ENCODE data around the gene COA1.

The COA1 gene

DNA sequence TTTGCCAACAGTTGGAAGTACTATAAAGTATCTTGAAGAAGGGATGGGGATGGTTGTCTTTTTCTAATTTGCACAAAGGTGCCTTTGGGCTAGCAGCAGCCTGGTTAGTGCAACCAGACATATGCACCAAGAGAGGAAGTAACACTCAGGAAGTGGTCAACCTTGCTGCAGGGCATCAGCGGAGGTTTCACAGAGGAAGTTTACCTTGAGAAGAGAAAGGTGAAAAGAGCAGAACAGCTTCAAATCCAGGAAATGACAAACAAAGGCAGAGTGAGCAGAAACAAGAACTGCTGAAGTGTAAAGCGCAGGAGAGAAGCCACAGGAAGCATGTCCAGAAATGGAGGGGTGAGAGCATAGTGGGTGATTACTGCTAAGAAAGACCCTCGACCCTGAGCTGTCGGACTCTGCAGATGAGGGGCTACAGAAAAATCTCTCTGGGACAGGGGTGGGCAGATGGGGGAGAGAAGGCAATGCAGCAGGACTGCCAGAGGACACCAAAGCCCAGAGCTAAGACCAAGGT, 79.5 kb downstream of the COA1 start:
- no peak for DNase-seq (ENCODE audit: low read depth, low spot score)
- TF ChIP-seq, protein P1, sequence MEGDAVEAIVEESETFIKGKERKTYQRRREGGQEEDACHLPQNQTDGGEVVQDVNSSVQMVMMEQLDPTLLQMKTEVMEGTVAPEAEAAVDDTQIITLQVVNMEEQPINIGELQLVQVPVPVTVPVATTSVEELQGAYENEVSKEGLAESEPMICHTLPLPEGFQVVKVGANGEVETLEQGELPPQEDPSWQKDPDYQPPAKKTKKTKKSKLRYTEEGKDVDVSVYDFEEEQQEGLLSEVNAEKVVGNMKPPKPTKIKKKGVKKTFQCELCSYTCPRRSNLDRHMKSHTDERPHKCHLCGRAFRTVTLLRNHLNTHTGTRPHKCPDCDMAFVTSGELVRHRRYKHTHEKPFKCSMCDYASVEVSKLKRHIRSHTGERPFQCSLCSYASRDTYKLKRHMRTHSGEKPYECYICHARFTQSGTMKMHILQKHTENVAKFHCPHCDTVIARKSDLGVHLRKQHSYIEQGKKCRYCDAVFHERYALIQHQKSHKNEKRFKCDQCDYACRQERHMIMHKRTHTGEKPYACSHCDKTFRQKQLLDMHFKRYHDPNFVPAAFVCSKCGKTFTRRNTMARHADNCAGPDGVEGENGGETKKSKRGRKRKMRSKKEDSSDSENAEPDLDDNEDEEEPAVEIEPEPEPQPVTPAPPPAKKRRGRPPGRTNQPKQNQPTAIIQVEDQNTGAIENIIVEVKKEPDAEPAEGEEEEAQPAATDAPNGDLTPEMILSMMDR (IDR thresholded peaks at IDR 0.05; ENCODE audit: insufficient read depth, low read length, missing control alignments): no peak
- no peak overlapping the region for H3K4me3 ChIP-seq (ENCODE audit: low read depth, low read length)
- ChIA-PET CTCF (interaction anchor here (1.0 to 3.0 kb wide), 7 partner anchors 11 to 190 kb away, joined by 3 to 13 read pairs (median 7); partner anchors contain the start of gene STK17A), POLR2A (interaction anchor here (1.0 to 1.6 kb wide), 2 partner anchors 67 to 220 kb away, joined by 4 to 6 read pairs; partner anchors contain the start of genes MRPS24 and STK17A)

- TF ChIP-seq, protein P1 (IDR thresholded peaks at IDR 0.05; ENCODE audit: insufficient read depth, low read length, missing control alignments): no peak
- POLR2A ChIA-PET: interaction anchor here (0.8 to 1.4 kb wide), 9 partner anchors 9 to 76 kb away, joined by 3 to 16 read pairs (median 5); partner anchors contain the start of gene STK17A
- no peak overlapping the region for H3K4me3 ChIP-seq (ENCODE audit: low read depth, low read length)
- CTCF ChIA-PET: interaction anchor here (0.8 to 5.1 kb wide), 11 partner anchors 10 to 191 kb away, joined by 3 to 38 read pairs (median 9); partner anchors contain the start of gene STK17A
- DNase-seq (ENCODE audit: low read depth, low spot score): no peak
These were observed 80.6 kb downstream of the COA1 start for GRCh38 chr7:43648473-43649406.

DNA sequence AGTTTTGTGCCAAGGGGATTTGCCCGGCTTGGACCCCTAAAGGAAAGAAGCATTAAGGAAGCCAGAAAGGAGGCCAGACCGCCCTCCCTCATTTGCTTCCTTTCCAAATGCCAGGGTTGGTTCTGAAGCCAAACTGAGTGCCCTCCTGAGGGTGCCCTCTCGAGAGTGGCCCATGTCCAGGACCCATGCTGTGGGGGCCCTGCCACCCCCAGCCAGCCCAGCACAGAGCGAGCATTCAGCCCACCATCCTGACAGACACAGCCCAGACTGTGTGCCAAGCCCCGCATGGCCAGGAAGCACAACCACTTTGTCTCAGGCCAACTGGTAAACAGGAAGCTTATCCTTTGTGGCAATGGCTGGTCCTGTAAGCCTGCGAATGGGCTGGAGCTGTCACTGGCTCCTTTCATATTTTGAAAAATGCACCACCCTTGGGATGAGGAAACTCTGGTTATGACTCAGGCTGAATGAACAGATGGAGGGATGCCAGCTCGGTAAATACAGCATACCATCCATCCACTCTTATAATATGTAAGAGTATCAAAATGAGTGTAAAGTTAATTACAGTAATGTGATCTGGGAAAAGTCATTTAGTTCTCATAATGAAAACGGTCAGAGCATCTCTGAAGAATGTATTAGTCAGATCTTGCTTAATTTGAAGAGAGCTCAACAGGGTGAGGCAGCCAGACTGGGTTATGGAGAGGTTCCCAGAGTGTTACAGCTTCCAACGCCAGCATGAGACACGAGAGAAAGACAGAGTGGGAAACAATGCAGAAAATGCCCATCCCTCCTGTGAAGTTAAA, 81.5 kb downstream of the COA1 start:
- ChIA-PET CTCF (interaction anchor here (1.2 to 5.1 kb wide), 7 partner anchors 9 to 191 kb away, joined by 3 to 38 read pairs (median 7); partner anchors contain the start of gene STK17A), POLR2A (interaction anchor here (0.8 to 1.9 kb wide), 10 partner anchors 8 to 75 kb away, joined by 3 to 16 read pairs (median 5); partner anchors contain the start of gene STK17A)
- peak overlapping the region; percentile 44 for H3K4me3 ChIP-seq (ENCODE audit: low read depth, low read length)
- DNase-seq (ENCODE audit: low read depth, low spot score): peak; percentile 99
- TF ChIP-seq, protein P1 (IDR thresholded peaks at IDR 0.05; ENCODE audit: insufficient read depth, low read length, missing control alignments): no peak

GRCh38 chr7:43647339-43647672, 82.0 kb downstream of the COA1 start:
- DNase-seq (ENCODE audit: low read depth, low spot score): peak; percentile 81
- POLR2A ChIA-PET: interaction anchor here (0.7 to 1.9 kb wide), 8 partner anchors 46 to 75 kb away, joined by 4 to 16 read pairs (median 6); partner anchors contain the start of gene STK17A

DNA sequence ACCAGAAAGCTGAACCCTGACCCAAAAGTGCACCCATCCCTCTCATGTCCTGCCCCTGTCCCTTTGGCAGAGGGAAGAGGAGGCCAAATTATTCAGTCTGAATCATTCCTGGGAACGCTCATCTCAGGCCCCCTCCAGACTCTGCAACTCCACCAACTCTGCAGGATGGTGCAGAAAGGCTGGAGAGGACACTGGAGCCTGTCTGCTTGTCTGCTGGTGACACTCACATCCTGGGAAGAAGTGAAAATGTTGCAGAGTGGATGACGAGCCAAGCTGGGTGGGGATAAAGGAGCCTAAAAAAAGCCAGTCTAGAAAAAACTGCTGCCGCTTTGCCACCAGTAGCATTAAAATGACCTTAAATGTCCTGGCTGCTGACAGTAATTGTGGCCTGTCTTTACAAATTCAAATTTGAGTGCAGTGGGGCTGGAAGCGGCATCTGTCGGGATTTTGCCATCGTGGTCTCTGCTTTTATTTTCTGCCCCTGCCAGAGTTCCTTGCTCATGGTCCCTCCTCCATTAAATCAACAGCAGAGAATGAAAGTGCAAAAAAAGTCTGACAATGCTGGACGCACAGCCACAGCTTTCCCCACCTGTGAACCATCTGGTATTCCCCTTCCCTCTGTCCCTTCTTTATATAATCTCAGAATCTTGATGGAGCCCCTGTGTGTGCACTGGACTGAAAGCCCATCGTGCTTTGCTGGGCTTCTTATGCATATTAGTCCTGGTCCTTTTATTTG, 82.6 kb downstream of the COA1 start:
- TF ChIP-seq, protein P1 (IDR thresholded peaks at IDR 0.05; ENCODE audit: insufficient read depth, low read length, missing control alignments): no peak
- ChIA-PET CTCF (interaction anchor here (1.2 to 5.1 kb wide), 5 partner anchors 14 to 193 kb away, joined by 3 to 38 read pairs (median 9); partner anchors contain the start of gene STK17A), POLR2A (interaction anchor here (0.7 to 1.9 kb wide), 3 partner anchors 12 to 64 kb away, joined by 3 to 6 read pairs (median 4); partner anchors contain the start of gene STK17A)
- no peak for DNase-seq (ENCODE audit: low read depth, low spot score)
- peak overlapping the region; percentile 44 for H3K4me3 ChIP-seq (ENCODE audit: low read depth, low read length)

More at GRCh38 chr7:43647339-43647672, 82.0 kb downstream of the COA1 start:
- TF ChIP-seq, protein P1 (IDR thresholded peaks at IDR 0.05; ENCODE audit: insufficient read depth, low read length, missing control alignments): no peak
- peak overlapping the region; percentile 44 for H3K4me3 ChIP-seq (ENCODE audit: low read depth, low read length)
- CTCF ChIA-PET: interaction anchor here (1.2 to 5.1 kb wide), 6 partner anchors 13 to 192 kb away, joined by 3 to 38 read pairs (median 6); partner anchors contain the start of gene STK17A
